Measurements from ENCODE around the gene CDC26.

The CDC26 gene

GRCh38 chr9:113307396-113307975 is 32.1 kb upstream of the CDC26 start:
- H3K36me3 ChIP-seq: no peaks in the 10 kb centered on the region
- no peaks in the 10 kb centered on the region for H3K4me1 ChIP-seq (ENCODE audit: control insufficient read depth in 1 of 2, insufficient read depth in 1 of 2, low read depth in 1 of 2, low read length in 1 of 2)
- no peak overlapping the region for H3K27ac ChIP-seq
- H3K27me3 ChIP-seq: no peaks in the 10 kb centered on the region
- H3K4me3 ChIP-seq (ENCODE audit: low read depth in 1 of 2, low read length in 1 of 2): no peak overlapping the region
- H3K9me3 ChIP-seq: no peaks in the 10 kb centered on the region
- no peak for TF ChIP-seq CTCF (IDR thresholded peaks at IDR 0.05)

- no peaks in the 10 kb centered on the region for H3K9me3 ChIP-seq
- no peaks in the 10 kb centered on the region for H3K27me3 ChIP-seq
- no peaks in the 10 kb centered on the region for H3K4me1 ChIP-seq (ENCODE audit: control insufficient read depth in 1 of 2, insufficient read depth in 1 of 2, low read depth in 1 of 2, low read length in 1 of 2)
- H3K36me3 ChIP-seq: no peaks in the 10 kb centered on the region
- TF ChIP-seq CTCF (IDR thresholded peaks at IDR 0.05): no peak
- no peak overlapping the region for H3K27ac ChIP-seq
- no peak overlapping the region for H3K4me3 ChIP-seq (ENCODE audit: low read depth in 1 of 2, low read length in 1 of 2)
Observed at GRCh38 chr9:113306566-113306965, 31.2 kb upstream of the CDC26 start.

- Histone ChIP-seq H3K27me3 (no peaks in the 10 kb centered on the region), H3K9me3 (no peaks in the 10 kb centered on the region)
Observed at GRCh38 chr9:113302792-113303418, 27.5 kb upstream of the CDC26 start, which contains the start of gene RNF183. Gene RNF183 (minus strand): TSS chr9:113303376. CDS start chr9:113298184, 5,192 bp downstream.

DNA sequence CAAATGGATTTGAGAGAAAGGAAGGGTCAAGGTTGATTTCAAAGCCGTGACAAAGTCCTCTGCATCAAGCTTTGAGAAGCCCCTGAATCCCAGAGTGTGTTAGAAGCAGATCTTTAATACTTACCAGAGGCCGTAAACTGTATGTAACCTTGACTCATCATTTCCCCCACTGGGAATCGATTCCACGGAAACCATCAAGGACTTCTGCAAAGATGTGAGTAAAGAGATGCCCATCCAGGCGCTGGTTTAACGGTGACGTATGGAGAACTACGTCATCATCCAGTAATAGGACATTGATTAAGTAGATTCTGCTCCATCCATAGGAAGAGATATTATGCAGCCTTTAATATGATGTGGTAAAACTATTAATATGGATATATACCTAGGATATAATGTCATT is 26.2 kb upstream of the CDC26 start:
- Histone ChIP-seq H3K36me3 (no peaks in the 10 kb centered on the region), H3K4me1 (ENCODE audit: control insufficient read depth in 1 of 2, insufficient read depth in 1 of 2, low read depth in 1 of 2, low read length in 1 of 2) (no peaks in the 10 kb centered on the region), H3K9me3 (no peaks in the 10 kb centered on the region), H3K4me3 (ENCODE audit: low read depth in 1 of 2, low read length in 1 of 2) (no peak overlapping the region), H3K27me3 (no peaks in the 10 kb centered on the region), H3K27ac (no peak overlapping the region)
- TF ChIP-seq CTCF (IDR thresholded peaks at IDR 0.05): no peak

More at GRCh38 chr9:113302792-113303418, 27.5 kb upstream of the CDC26 start, which contains the start of gene RNF183:
- no peaks in the 10 kb centered on the region for H3K36me3 ChIP-seq
- H3K4me1 ChIP-seq (ENCODE audit: control insufficient read depth in 1 of 2, insufficient read depth in 1 of 2, low read depth in 1 of 2, low read length in 1 of 2): no peaks in the 10 kb centered on the region
- no peak for TF ChIP-seq CTCF (IDR thresholded peaks at IDR 0.05)
- no peak within 1 kb of the TSS for H3K27ac ChIP-seq
- no peak within 1 kb of the TSS for H3K4me3 ChIP-seq (ENCODE audit: low read depth in 1 of 2, low read length in 1 of 2)

DNA sequence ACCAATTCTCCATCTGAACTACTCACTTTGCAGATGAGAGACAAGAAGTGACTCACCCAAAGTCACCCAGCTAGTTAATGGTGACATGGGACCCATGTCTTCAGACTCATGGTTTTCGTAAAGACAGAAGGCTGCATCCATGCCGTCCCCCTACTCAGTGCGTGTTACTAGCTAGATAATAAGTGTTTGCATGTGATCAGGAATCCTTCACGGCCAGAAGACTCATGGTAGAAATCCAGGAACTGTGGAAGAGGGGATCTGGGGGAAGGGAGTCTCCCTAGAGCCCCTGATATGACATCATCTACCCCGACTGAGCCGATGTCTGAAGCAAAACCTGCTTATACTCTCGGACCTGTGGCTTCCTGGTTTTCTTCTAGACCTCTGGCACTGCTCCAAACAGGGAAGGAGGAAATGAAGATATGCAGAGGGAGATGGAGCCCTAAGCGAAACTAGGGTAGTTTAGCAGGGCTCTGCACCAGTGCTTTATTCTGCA is 24.5 kb upstream of the CDC26 start:
- Histone ChIP-seq H3K9me3 (no peaks in the 10 kb centered on the region), H3K27me3 (no peaks in the 10 kb centered on the region), H3K4me3 (ENCODE audit: low read depth in 1 of 2, low read length in 1 of 2) (no peak overlapping the region), H3K36me3 (no peaks in the 10 kb centered on the region), H3K4me1 (ENCODE audit: control insufficient read depth in 1 of 2, insufficient read depth in 1 of 2, low read depth in 1 of 2, low read length in 1 of 2) (no peaks in the 10 kb centered on the region), H3K27ac (no peak overlapping the region)
- TF ChIP-seq CTCF (IDR thresholded peaks at IDR 0.05): no peak
